Left renal cortex interstitium (tissue), 4 donors: ENCODE results near the gene RASA1. TPM values are rescaled to one million over a fixed set of nuclear protein-coding genes. Genes with fewer than 3 reads are reported as not detected.

ENCODE experiments used
- DNase-seq, 4 donors: peaks; one replicate each; pipeline ENCODE4 v3.0.0-alpha.2; 2013; ENCODE audit warnings: low read depth in 4 of 4, low spot score in 2 of 4, missing footprints in 1 of 4
- polyA plus RNA-seq, 4 donors: library from polyadenylated mRNA; unstranded; fragments of 120-200 nt; gene quantifications; one replicate each; pipeline ENCODE4 v1.2.1, GENCODE V29; 2013; ENCODE audit not compliant: insufficient read length in 4 of 4

Gene RASA1
- polyA plus RNA-seq, 4 donors: 45.3 to 54.2 (median 49.2) TPM

- peak in 1 of 4 donors; percentile 3 for DNase-seq
Observed at GRCh38 chr5:87354496-87354895, 86.8 kb downstream of the RASA1 start.

- DNase-seq: no peak
Observed at GRCh38 chr5:87359106-87359505, 91.4 kb downstream of the RASA1 start.

- DNase-seq: no peak
Observed at GRCh38 chr5:87360132-87360531, 92.4 kb downstream of the RASA1 start.

GRCh38 chr5:87361031-87361445 lies 93.4 kb downstream of the RASA1 start:
- no peak for DNase-seq

GRCh38 chr5:87361536-87362213 lies 94.0 kb downstream of the RASA1 start:
- no peak for DNase-seq

GRCh38 chr5:87367243-87367642 lies 99.6 kb downstream of the RASA1 start:
- no peak for DNase-seq

GRCh38 chr5:87368601-87369000 lies 100.9 kb downstream of the RASA1 start:
- no peak for DNase-seq

GRCh38 chr5:87369431-87369830 lies 101.7 kb downstream of the RASA1 start:
- no peak for DNase-seq

- DNase-seq: no peak
Observed at GRCh38 chr5:87372705-87373104, 105.0 kb downstream of the RASA1 start.

- no peak for DNase-seq
Observed at GRCh38 chr5:87382224-87382623, 114.5 kb downstream of the RASA1 start.

GRCh38 chr5:87383216-87383615 lies 115.5 kb downstream of the RASA1 start:
- no peak for DNase-seq

- no peak for DNase-seq
Observed at GRCh38 chr5:87385802-87386201, 118.1 kb downstream of the RASA1 start.

GRCh38 chr5:87388129-87388528 lies 120.4 kb downstream of the RASA1 start:
- DNase-seq: no peak

GRCh38 chr5:87389296-87390034 lies 121.8 kb downstream of the RASA1 start:
- no peak for DNase-seq

GRCh38 chr5:87390075-87390474 lies 122.4 kb downstream of the RASA1 start:
- no peak for DNase-seq

GRCh38 chr5:87390576-87391199 lies 123.0 kb downstream of the RASA1 start:
- no peak for DNase-seq

- DNase-seq: no peak
Observed at GRCh38 chr5:87392170-87392569, 124.5 kb downstream of the RASA1 start.

- DNase-seq: no peak
Observed at GRCh38 chr5:87392801-87393200, 125.1 kb downstream of the RASA1 start.

GRCh38 chr5:87393331-87393730 lies 125.6 kb downstream of the RASA1 start:
- no peak for DNase-seq

GRCh38 chr5:87394411-87395165 lies 126.9 kb downstream of the RASA1 start:
- DNase-seq: no peak

GRCh38 chr5:87398981-87399614 lies 131.4 kb downstream of the RASA1 start:
- DNase-seq: no peak
